HL-60 (cell line): ENCODE measurements around the gene IGBP1.
"Not testable (repeated sequence)": the region's sequence is repeated elsewhere in the genome, so short reads cannot be mapped to it uniquely, and the experiment has no call there.

Experiments used
- DNase-seq, 2 experiments: peaks; one replicate each; pipeline ENCODE4 v3.0.0-alpha.2; 2010 to 2020; ENCODE audit warnings: low read depth in 1 of 2, low spot score in 1 of 2
- H3K27ac ChIP-seq: fragments of 250-450 bp; sonication (Bioruptor Pico); replicated peaks from 2 replicates; pipeline ENCODE4 v1.5.1; 2020; ENCODE audit warnings: mild to moderate bottlenecking, moderate library complexity
- H3K27me3 ChIP-seq: fragments of 250-450 bp; sonication (Bioruptor Pico); 2 replicates; pipeline ENCODE4 v1.5.1; 2021; ENCODE audit warnings: mild to moderate bottlenecking, moderate library complexity; ENCODE audit not compliant: insufficient read depth, poor library complexity, severe bottlenecking
- H3K4me3 ChIP-seq: replicated peaks from 2 replicates; pipeline ENCODE4 v1.5.1; 2011; ENCODE audit warnings: mild to moderate bottlenecking, control low read depth, low read length; ENCODE audit not compliant: insufficient read depth
- GABPA ChIP-seq: IDR thresholded peaks from 2 replicates; pipeline ENCODE4 v1.6.1; 2012; ENCODE audit warnings: low read depth
- POLR2AphosphoS5 ChIP-seq: IDR thresholded peaks from 2 replicates; pipeline ENCODE4 v1.6.1; 2012; ENCODE audit warnings: low read depth
- SPI1 ChIP-seq: IDR thresholded peaks from 2 replicates; pipeline ENCODE4 v1.6.1; 2012; ENCODE audit warnings: low read depth, mild to moderate bottlenecking, borderline replicate concordance
- TF ChIP-seq, protein P1 (sequence below): IDR thresholded peaks from one replicate; pipeline ENCODE4 v1.5.1; 2011; ENCODE audit warnings: low read length, control low read depth, inconsistent platforms; ENCODE audit not compliant: insufficient read depth
- TF ChIP-seq, protein P2 (sequence below): IDR thresholded peaks from 2 replicates; pipeline ENCODE4 v1.6.1; 2012; ENCODE audit warnings: low read depth; ENCODE audit not compliant: insufficient replicate concordance

Gene IGBP1

DNA sequence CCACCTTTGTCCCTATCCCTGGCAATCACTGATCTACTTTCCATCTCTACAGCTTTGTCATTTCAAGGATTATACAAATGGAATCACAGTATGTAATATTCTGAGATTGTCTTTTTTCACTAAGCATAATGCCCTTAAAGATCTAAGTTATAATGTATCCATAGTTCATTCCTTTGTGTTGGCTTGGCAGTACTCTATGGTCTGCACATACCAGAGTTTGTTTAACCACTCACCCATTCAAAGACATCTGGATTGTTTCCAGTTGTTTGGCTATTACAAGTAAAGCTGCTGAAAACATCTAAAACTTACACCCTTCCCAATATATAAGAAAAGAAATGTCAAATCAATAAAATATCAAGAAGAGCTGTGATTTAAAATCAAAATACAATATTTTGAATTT, 75.2 kb downstream of the IGBP1 start:
- H3K27me3 ChIP-seq, result no peaks in the 10 kb centered on the region
- TF ChIP-seq GABPA (no peak), SPI1 (no peak), POLR2AphosphoS5 (no peak)
- TF ChIP-seq, protein P1, sequence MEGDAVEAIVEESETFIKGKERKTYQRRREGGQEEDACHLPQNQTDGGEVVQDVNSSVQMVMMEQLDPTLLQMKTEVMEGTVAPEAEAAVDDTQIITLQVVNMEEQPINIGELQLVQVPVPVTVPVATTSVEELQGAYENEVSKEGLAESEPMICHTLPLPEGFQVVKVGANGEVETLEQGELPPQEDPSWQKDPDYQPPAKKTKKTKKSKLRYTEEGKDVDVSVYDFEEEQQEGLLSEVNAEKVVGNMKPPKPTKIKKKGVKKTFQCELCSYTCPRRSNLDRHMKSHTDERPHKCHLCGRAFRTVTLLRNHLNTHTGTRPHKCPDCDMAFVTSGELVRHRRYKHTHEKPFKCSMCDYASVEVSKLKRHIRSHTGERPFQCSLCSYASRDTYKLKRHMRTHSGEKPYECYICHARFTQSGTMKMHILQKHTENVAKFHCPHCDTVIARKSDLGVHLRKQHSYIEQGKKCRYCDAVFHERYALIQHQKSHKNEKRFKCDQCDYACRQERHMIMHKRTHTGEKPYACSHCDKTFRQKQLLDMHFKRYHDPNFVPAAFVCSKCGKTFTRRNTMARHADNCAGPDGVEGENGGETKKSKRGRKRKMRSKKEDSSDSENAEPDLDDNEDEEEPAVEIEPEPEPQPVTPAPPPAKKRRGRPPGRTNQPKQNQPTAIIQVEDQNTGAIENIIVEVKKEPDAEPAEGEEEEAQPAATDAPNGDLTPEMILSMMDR, result no peak
- TF ChIP-seq, protein P2, sequence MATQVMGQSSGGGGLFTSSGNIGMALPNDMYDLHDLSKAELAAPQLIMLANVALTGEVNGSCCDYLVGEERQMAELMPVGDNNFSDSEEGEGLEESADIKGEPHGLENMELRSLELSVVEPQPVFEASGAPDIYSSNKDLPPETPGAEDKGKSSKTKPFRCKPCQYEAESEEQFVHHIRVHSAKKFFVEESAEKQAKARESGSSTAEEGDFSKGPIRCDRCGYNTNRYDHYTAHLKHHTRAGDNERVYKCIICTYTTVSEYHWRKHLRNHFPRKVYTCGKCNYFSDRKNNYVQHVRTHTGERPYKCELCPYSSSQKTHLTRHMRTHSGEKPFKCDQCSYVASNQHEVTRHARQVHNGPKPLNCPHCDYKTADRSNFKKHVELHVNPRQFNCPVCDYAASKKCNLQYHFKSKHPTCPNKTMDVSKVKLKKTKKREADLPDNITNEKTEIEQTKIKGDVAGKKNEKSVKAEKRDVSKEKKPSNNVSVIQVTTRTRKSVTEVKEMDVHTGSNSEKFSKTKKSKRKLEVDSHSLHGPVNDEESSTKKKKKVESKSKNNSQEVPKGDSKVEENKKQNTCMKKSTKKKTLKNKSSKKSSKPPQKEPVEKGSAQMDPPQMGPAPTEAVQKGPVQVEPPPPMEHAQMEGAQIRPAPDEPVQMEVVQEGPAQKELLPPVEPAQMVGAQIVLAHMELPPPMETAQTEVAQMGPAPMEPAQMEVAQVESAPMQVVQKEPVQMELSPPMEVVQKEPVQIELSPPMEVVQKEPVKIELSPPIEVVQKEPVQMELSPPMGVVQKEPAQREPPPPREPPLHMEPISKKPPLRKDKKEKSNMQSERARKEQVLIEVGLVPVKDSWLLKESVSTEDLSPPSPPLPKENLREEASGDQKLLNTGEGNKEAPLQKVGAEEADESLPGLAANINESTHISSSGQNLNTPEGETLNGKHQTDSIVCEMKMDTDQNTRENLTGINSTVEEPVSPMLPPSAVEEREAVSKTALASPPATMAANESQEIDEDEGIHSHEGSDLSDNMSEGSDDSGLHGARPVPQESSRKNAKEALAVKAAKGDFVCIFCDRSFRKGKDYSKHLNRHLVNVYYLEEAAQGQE, result no peak
- DNase-seq, result no peak
- no peak overlapping the region for H3K27ac ChIP-seq
- no peak overlapping the region for H3K4me3 ChIP-seq

DNA sequence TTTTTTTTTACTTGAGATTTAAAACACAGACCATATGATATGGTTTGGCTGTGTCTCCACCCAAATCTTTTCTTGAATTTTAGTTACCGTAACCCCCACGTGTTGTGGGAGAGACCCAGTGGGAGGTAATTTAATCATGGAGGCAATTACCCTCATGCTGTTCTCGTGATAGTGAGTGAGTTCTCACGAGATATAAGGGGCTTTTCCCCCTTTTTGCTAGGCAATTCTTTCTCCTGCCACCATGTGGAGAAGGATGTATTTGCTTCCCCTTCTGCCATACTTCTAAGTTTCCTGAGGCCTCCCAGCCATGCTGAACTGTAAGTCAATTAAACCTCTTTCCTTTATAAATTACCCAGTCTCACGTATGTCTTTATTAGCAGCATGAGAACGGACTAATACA, 76.3 kb downstream of the IGBP1 start:
- not testable (repeated sequence) for H3K27me3 ChIP-seq, H3K27ac ChIP-seq, DNase-seq, H3K4me3 ChIP-seq
